ENCODE measurements around the gene AGPAT3. TPM values are rescaled to one million over a fixed set of nuclear protein-coding genes. Genes with fewer than 3 reads are reported as not detected.

The AGPAT3 gene
- total and polyA plus RNA-seq, 2 donors (not counting 3 experiments of a cell fraction or from before 2014, with no cell fraction given): 39.9 to 76.7 TPM

DNA sequence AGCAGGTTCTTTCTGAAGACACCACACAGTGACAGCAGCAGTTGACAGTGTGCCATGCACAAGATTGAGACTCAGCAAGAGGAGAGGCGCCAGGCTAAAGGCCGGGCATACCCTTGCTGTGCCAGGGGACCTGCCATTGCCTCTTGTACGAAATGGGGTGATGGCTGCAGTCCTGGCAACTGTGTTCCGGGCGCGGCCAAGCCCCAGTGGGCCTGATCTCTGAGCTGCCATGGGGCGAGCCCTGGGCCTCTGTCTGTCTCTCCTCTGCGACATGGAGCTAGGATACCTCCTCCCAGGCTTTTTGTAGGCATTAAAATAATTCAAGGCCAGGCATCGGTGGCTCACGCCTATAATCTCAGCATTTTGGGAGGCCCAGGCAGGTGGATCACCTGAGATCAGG is 137.5 kb downstream of the AGPAT3 start:
- FAIRE-seq (no peak), DNase-seq (ENCODE audit: low read depth, low spot score) (no peak)
- peaks cover 12% of the 10 kb centered on the region for H3K4me1 ChIP-seq (ENCODE audit: control insufficient read depth, extremely low read depth, insufficient read depth, low read length)
- no peak overlapping the region for H3K4me3 ChIP-seq (replicated peaks in 1 of 3; ENCODE audit: insufficient read depth in 1 of 3, low read depth in 1 of 3, low read length in 3 of 3)
- no peak overlapping the region for H2AFZ ChIP-seq (ENCODE audit: low read depth, low read length)
- no peaks in the 10 kb centered on the region for H3K79me2 ChIP-seq (ENCODE audit: control insufficient read depth, insufficient read depth, low read length)
- intact Hi-C loops (cut with micrococcal nuclease) (no loop called here), dilution Hi-C loops (cut with MboI; ENCODE audit: extremely low pct_ligation_motif_present, low sequenced_read_pairs) (no loop called here)
- no peaks in the 10 kb centered on the region for H4K20me1 ChIP-seq (replicated peaks; ENCODE audit: control insufficient read depth, extremely low read depth, insufficient read depth, low read length)
- H3K36me3 ChIP-seq (ENCODE audit: control insufficient read depth in 2 of 2, extremely low read depth in 1 of 2, insufficient read depth in 2 of 2, low read length in 2 of 2): no peaks in the 10 kb centered on the region
- ChIA-PET POLR2A (no interaction called here), CTCF (interaction anchor here (0.8 kb wide), 1 partner anchor 27 kb away, joined by 3 read pairs; no protein-coding TSS in a partner anchor)
- TF ChIP-seq MYC (IDR thresholded peaks at IDR 0.05; ENCODE audit: low read depth, low read length) (no peak), JUN (IDR thresholded peaks at IDR 0.05; ENCODE audit: borderline replicate concordance, insufficient read depth, insufficient read length, low read depth) (no peak), POLR2A (IDR thresholded peaks at IDR 0.05; ENCODE audit: low read depth, low read length) (no peak), FOS (IDR thresholded peaks at IDR 0.05; ENCODE audit: borderline replicate concordance, insufficient read depth, low read length) (no peak), GATA2 (IDR thresholded peaks at IDR 0.05; ENCODE audit: insufficient read depth, insufficient read length, low read depth, low read length) (no peak), POLR2AphosphoS5 (IDR thresholded peaks at IDR 0.05; ENCODE audit: insufficient read depth, low read depth, low read length) (no peak), EZH2 (IDR thresholded peaks at IDR 0.05; ENCODE audit: borderline replicate concordance, low read depth, low read length, severe bottlenecking) (no peak)
- TF ChIP-seq, protein P1, sequence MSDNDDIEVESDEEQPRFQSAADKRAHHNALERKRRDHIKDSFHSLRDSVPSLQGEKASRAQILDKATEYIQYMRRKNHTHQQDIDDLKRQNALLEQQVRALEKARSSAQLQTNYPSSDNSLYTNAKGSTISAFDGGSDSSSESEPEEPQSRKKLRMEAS (IDR thresholded peaks at IDR 0.05; ENCODE audit: insufficient read depth, insufficient read length): no peak
- TF ChIP-seq, protein P2, sequence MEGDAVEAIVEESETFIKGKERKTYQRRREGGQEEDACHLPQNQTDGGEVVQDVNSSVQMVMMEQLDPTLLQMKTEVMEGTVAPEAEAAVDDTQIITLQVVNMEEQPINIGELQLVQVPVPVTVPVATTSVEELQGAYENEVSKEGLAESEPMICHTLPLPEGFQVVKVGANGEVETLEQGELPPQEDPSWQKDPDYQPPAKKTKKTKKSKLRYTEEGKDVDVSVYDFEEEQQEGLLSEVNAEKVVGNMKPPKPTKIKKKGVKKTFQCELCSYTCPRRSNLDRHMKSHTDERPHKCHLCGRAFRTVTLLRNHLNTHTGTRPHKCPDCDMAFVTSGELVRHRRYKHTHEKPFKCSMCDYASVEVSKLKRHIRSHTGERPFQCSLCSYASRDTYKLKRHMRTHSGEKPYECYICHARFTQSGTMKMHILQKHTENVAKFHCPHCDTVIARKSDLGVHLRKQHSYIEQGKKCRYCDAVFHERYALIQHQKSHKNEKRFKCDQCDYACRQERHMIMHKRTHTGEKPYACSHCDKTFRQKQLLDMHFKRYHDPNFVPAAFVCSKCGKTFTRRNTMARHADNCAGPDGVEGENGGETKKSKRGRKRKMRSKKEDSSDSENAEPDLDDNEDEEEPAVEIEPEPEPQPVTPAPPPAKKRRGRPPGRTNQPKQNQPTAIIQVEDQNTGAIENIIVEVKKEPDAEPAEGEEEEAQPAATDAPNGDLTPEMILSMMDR (IDR thresholded peaks at IDR 0.05; ENCODE audit: extremely low read depth in 1 of 2, insufficient read depth in 1 of 2, low read depth in 1 of 2, low read length in 2 of 2): no peak
- no peaks in the 10 kb centered on the region for H3K27me3 ChIP-seq (ENCODE audit: control insufficient read depth in 2 of 2, insufficient read depth in 2 of 2, low read length in 2 of 2)
- no peak overlapping the region for H3K4me2 ChIP-seq (ENCODE audit: insufficient read depth, low read length)
- no peak overlapping the region for H3K9ac ChIP-seq (replicated peaks; ENCODE audit: extremely low read depth, insufficient read depth, low read length)
- no TSS peak for BruUV-seq (replicated peaks)
- H3K27ac ChIP-seq (ENCODE audit: insufficient read depth, low read depth, low read length): no peak overlapping the region
- H3K9me1 ChIP-seq (replicated peaks; ENCODE audit: control insufficient read depth, extremely low read depth, insufficient read depth, low read length): no peaks in the 10 kb centered on the region
- no peaks in the 10 kb centered on the region for H3K9me3 ChIP-seq (replicated peaks; ENCODE audit: control insufficient read depth, insufficient read depth, low read length)
